Measurements from ENCODE around the gene CCR7. TPM values are rescaled to one million over a fixed set of nuclear protein-coding genes. Genes with fewer than 3 reads are reported as not detected.

The CCR7 gene
- total and polyA plus RNA-seq, 2 of the 4 experiments (the other 2 are of a cell fraction), result 0.14 to 0.36 TPM

- TF ChIP-seq BHLHE40 (IDR thresholded peaks at IDR 0.05; ENCODE audit: low read depth, low read length), result no peak
- TF ChIP-seq RFX5 (IDR thresholded peaks at IDR 0.05; ENCODE audit: low read depth, low read length), result no peak
- no peak for TF ChIP-seq MAZ (IDR thresholded peaks at IDR 0.05; ENCODE audit: borderline replicate concordance, low read depth, low read length)
- TF ChIP-seq MXI1 (IDR thresholded peaks at IDR 0.05; ENCODE audit: borderline replicate concordance, low read depth, low read length), result no peak
- TF ChIP-seq CTCF (conservative IDR thresholded peaks at IDR 0.05; ENCODE audit: low read depth, low read length), result no peak
- TF ChIP-seq RAD21 (IDR thresholded peaks at IDR 0.05; ENCODE audit: low read length), result no peak
- no peak for TF ChIP-seq RCOR1 (IDR thresholded peaks at IDR 0.05; ENCODE audit: insufficient replicate concordance, low read length)
- TF ChIP-seq ELK1 (IDR thresholded peaks at IDR 0.05; ENCODE audit: borderline replicate concordance, low read depth, low read length), result no peak
- TF ChIP-seq USF2 (IDR thresholded peaks at IDR 0.05; ENCODE audit: low read depth, low read length), result no peak
- no peak for TF ChIP-seq MAFK (IDR thresholded peaks at IDR 0.05; ENCODE audit: low read depth, low read length)
- ATAC-seq (ENCODE audit: low read depth) (no peak), DNase-seq (no peak)
- Histone ChIP-seq H3K9me3 (ENCODE audit: control insufficient read depth, insufficient read depth, low read length) (no peaks in the 10 kb centered on the region), H3K36me3 (ENCODE audit: control insufficient read depth, insufficient read depth, low read length) (no peaks in the 10 kb centered on the region), H3K14ac (replicated peaks; ENCODE audit: low read depth, low read length) (no peak overlapping the region), H2BK120ac (ENCODE audit: low read depth, low read length) (no peak overlapping the region), H3K79me1 (ENCODE audit: low read depth in 1 of 2, low read length in 2 of 2) (no peaks in the 10 kb centered on the region), H3K4me1 (ENCODE audit: control insufficient read depth, insufficient read depth, low read length) (no peaks in the 10 kb centered on the region), H3K56ac (ENCODE audit: extremely low read depth, insufficient read depth, low read length) (no peak overlapping the region), H4K20me1 (ENCODE audit: insufficient read depth, low read length) (no peaks in the 10 kb centered on the region), H4K8ac (ENCODE audit: low read depth in 2 of 2, low read length in 2 of 2) (no peak overlapping the region), H4K5ac (ENCODE audit: low read depth, low read length) (no peak overlapping the region), H2AK9ac (replicated peaks; ENCODE audit: low read depth, low read length, poor library complexity) (no peak overlapping the region), H3K27ac (ENCODE audit: insufficient read depth, low read length) (no peak overlapping the region), H3K18ac (ENCODE audit: low read depth, low read length) (no peak overlapping the region), H3K4me2 (ENCODE audit: low read depth, low read length) (no peak overlapping the region), H3K23ac (ENCODE audit: low read depth, low read length) (no peak overlapping the region), H3K27me3 (ENCODE audit: control insufficient read depth, insufficient read depth, low read length) (peaks cover 64% of the 10 kb centered on the region), H3K9ac (ENCODE audit: low read depth, low read length) (no peak overlapping the region), H3K9me1 (ENCODE audit: insufficient read depth, low read length) (no peaks in the 10 kb centered on the region), H4K91ac (ENCODE audit: insufficient read depth, low read depth, low read length) (no peak overlapping the region), H2BK5ac (ENCODE audit: low read depth, low read length, poor library complexity, severe bottlenecking) (no peak overlapping the region), H3K4ac (ENCODE audit: low read depth, low read length) (no peak overlapping the region), H2BK20ac (ENCODE audit: low read depth, low read length) (no peak overlapping the region), H2BK15ac (ENCODE audit: low read depth, low read length) (no peak overlapping the region), H3K4me3 (ENCODE audit: insufficient read depth, low read depth, low read length) (no peak overlapping the region), H2AK5ac (ENCODE audit: low read depth, low read length) (no peak overlapping the region), H2AFZ (replicated peaks; ENCODE audit: low read length, poor library complexity) (no peak overlapping the region)
- ChIA-PET POLR2A (ENCODE audit: unreplicated experiment) (no interaction called here), CTCF (no interaction called here)
- BruUV-seq (replicated peaks), result no TSS peak
- intact Hi-C loops (cut with micrococcal nuclease) (no loop called here), in situ Hi-C loops (cut with MboI; ENCODE audit: low sequenced_read_pairs) (no loop called here), dilution Hi-C loops (cut with HindIII; ENCODE audit: low sequenced_read_pairs, unreplicated experiment) (no loop called here)
- WGBS, 2 experiments (ENCODE audit: extremely low coverage in 2 of 2, insufficient read length in 1 of 2), result 57% methylated on average over 6 of the region's 11 CpGs; no CpG with 5 or more reads in 1 of the 2 experiments
Observed at GRCh38 chr17:40612599-40613244, 47.5 kb upstream of the CCR7 start.

All from IMR-90 (cell line).